Fibroblast of the aortic adventitia (primary cell): ENCODE data around the gene EPB41L4A. TPM values are rescaled to one million over a fixed set of nuclear protein-coding genes. Genes with fewer than 3 reads are reported as not detected.

ENCODE experiments used
- DNase-seq: peaks from one replicate; pipeline ENCODE4 v3.0.0-alpha.2; 2010; ENCODE audit warnings: low read depth
- H3K4me3 ChIP-seq: 2 replicates; pipeline ENCODE4 v1.5.1; 2011; ENCODE audit warnings: low read depth, mild to moderate bottlenecking, control low read depth, low read length, moderate library complexity
- CTCF ChIP-seq: IDR thresholded peaks from 2 replicates; pipeline ENCODE4 v1.5.1; 2011; ENCODE audit warnings: mild to moderate bottlenecking, low read length, control low read depth, inconsistent platforms; ENCODE audit not compliant: insufficient read depth
- total RNA-seq: library from RNA; depleted of rRNA; stranded (reverse); fragments of >200 nt; gene quantifications from 2 replicates; pipeline ENCODE4 v1.2.3, GENCODE V29; 2012; ENCODE audit warnings: low replicate concordance

EPB41L4A gene
- total RNA-seq, 1 donor, result 0.54 TPM

DNA sequence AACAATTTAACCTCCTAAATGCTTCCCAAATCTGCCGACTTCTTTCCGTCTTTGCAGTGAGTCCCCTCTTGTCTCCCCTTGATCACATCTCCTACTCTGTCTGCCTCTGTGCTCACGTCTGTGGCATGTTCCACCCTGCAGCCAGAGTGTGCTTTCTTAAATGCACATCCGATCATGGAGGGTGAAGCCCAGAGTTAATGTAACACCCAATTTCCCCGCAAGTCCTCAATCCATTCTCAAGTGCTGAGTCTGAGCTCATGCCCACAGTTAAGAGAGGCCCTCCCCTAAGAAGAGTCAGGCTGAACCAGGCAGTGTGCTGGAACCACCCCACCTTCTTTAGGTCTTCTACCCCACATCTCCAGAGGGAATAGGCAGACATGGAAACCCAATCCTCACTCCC is 164.8 kb downstream of the EPB41L4A start:
- H3K4me3 ChIP-seq, result no peak overlapping the region
- TF ChIP-seq CTCF, result no peak
- DNase-seq, result no peak

DNA sequence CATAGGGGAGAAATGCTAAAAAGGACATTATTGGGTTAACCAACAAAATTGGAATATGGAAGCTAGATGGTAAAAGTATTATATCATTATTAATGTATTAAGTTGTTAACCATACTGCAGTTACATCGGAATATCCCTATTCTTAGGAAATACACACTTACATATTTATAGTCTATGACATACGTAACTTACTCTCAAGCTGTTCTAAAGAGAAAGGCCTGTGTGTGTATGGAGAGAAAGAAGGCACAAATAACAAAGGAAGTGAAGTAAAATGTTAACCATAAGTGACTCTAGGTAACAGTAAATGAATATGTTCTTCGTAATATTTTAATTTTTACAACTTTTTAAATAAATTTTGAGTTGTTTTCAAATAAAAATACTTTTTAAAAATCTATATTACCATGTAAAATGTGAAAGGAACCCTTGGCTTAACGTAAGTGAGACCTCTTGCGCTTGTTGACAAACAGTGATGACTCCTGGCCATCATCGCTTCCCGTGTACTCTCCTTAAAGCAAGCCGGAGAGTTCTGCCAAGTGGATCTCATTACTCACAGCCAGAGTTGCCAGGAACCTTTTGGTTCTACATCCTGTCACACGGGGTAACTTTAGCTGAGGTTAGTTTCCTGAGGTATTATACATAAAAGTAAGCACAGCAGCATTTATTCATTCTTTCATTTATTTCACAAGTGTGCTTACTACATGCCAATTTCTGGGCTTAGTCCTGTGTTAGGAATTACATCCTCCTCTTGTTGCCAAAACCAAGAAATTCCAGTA is 165.4 kb downstream of the EPB41L4A start:
- H3K4me3 ChIP-seq, result no peak overlapping the region
- TF ChIP-seq CTCF, result no peak
- peak; percentile 59 for DNase-seq

GRCh38 chr5:112250551-112250950 is 168.5 kb downstream of the EPB41L4A start:
- DNase-seq, result no peak

GRCh38 chr5:112248623-112249022 is 170.5 kb downstream of the EPB41L4A start:
- H3K4me3 ChIP-seq, result no peak overlapping the region
- TF ChIP-seq CTCF, result no peak
- DNase-seq, result no peak

More at GRCh38 chr5:112250551-112250950, 168.5 kb downstream of the EPB41L4A start:
- no peak for TF ChIP-seq CTCF
- H3K4me3 ChIP-seq, result no peak overlapping the region

DNA sequence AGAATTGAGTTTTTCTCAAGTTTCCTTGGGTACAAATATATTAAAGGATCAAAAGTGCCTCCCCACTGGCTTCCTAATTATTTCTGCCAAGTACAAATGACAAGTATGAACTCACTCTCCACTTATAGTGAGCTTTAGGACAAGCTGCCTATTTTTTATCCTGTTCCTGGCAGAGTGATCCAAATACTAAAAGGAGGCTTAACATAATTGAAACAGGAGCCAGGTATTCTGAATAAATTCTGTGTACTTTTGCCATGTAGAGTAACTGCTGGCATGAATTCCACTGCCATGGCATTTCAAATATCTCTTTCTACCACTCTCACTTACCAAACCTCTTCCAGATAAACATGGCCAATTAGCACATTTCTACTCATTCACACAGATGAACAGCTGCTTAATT is 171.1 kb downstream of the EPB41L4A start:
- no peak for TF ChIP-seq CTCF

DNA sequence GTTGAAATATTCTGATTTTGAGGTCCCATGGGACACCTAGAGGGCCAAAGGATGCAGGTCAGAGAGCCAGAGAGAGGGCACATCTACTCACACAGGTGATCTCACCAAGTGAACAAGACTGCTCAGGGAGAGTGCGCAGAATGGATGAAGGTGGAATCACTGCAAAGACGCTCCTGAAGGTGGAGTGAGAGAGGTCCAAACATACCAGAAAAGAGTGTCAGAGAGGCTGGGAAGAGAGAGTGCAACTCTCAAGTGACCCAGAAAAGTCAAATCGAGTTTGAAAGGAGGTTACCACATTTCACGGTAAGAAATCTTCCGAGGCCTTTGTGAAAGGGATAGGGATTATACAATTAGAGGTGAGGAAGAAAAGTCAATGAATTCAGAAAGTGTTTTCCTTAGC is 173.4 kb downstream of the EPB41L4A start:
- H3K4me3 ChIP-seq, result no peak overlapping the region
- no peak for TF ChIP-seq CTCF
- no peak for DNase-seq

More for the DNA sequence above, 171.1 kb downstream of the EPB41L4A start:
- no peak for DNase-seq
- H3K4me3 ChIP-seq, result no peak overlapping the region

DNA sequence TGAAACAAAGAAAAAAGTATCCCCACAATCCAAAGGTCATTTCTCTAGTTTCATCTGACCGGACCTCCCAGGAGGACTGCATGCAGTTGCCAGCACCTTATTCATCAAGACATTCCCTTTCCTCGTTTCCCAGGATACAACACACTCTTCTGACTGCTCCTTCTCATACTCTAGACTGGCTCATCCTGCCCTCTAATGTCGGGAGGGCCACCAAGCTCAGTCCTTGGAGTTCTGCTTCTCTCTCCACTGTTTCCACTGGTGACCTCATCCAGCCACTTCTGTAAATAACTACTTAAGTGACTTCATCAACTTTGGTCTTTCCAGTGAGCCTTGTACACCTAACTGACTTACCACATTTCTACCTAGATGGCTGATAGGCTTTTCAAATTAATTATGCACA is 179.1 kb downstream of the EPB41L4A start:
- DNase-seq, result peak; percentile 1
- no peak overlapping the region for H3K4me3 ChIP-seq

More for the DNA sequence above, 179.1 kb downstream of the EPB41L4A start:
- TF ChIP-seq CTCF, result no peak
